A549 (cell line): Measurements from ENCODE around the gene HMCN1. TPM values are rescaled to one million over a fixed set of nuclear protein-coding genes. Genes with fewer than 3 reads are reported as not detected.
A peak's percentile ranks its signal among the peaks of the same experiment; 100 is the strongest.

ENCODE experiments used
- ATAC-seq, 2 experiments: fragments of 200-7000 bp in 1 of 2; fragments of >200 bp in 1 of 2; cut with Nextera tagmentation in 1 of 2; cut with Tn5 transposase in 1 of 2; 3 replicates each; pipeline versions ENCODE4 v1.8.0 to v1.9.1; 2018 to 2020; ENCODE audit warnings: mild to moderate bottlenecking in 1 of 2, moderate library complexity in 1 of 2
- CTCF ChIA-PET: fragments of 300-600 bp; sonication (Branson Sonifier 250); formaldehyde crosslinking; extraction: SDS; loops from one replicate; lab custom pipeline; 2021; ENCODE audit warnings: antibody characterized with exemption, inconsistent platforms; lab: Yijun Ruan, JAX
- POLR2A ChIA-PET: fragments of 350-600 bp; formaldehyde crosslinking; extraction: SDS; loops from one replicate; lab custom pipeline; 2021; ENCODE audit warnings: antibody characterized with exemption, inconsistent platforms; lab: Yijun Ruan, JAX
- DNase-seq, 2 experiments: peaks; one replicate each; pipeline versions ENCODE4 v3.0.0 to v3.0.0-alpha.2; 2011 to 2016; ENCODE audit warnings: low read depth in 1 of 2, low spot score in 1 of 2
- FAIRE-seq: peaks from 2 replicates; lab custom pipeline; 2011; peaks lifted over from hg19 to GRCh38; lab: Jason Lieb, UNC
- H3K27ac ChIP-seq, 2 experiments: fragments of >200 bp; sonication (Bioruptor Twin); formaldehyde crosslinking; 3 replicates each; pipeline ENCODE4 v1.5.1; 2016 to 2017
- H3K4me1 ChIP-seq: fragments of >200 bp; sonication (Bioruptor Twin); formaldehyde crosslinking; 3 replicates; pipeline ENCODE4 v1.6.1; 2016
- H3K4me2 ChIP-seq: fragments of >200 bp; sonication (Bioruptor Twin); formaldehyde crosslinking; 3 replicates; pipeline ENCODE4 v1.6.1; 2016
- H3K4me3 ChIP-seq: fragments of >200 bp; sonication (Bioruptor Twin); formaldehyde crosslinking; 3 replicates; pipeline ENCODE4 v1.5.1; 2016
- H3K9me3 ChIP-seq: fragments of >200 bp; sonication (Bioruptor Twin); formaldehyde crosslinking; 3 replicates; pipeline ENCODE4 v1.6.1; 2016
- ATOH8 ChIP-seq: fragments of 250-450 bp; sonication (Bioruptor Pico); IDR thresholded peaks from 2 replicates; pipeline ENCODE4 v1.5.0; 2020; ENCODE audit warnings: low read depth, mild to moderate bottlenecking, moderate library complexity
- BCL3 ChIP-seq: fragments of >200 bp; sonication (Bioruptor Twin); formaldehyde crosslinking; IDR thresholded peaks from 3 replicates; pipeline ENCODE4 v1.6.1; 2016
- CBX2 ChIP-seq: fragments of 200-600 bp; sonication (generic); IDR thresholded peaks from 2 replicates; pipeline ENCODE4 v1.6.1; 2016; ENCODE audit warnings: low read depth, mild to moderate bottlenecking, borderline replicate concordance
- CBX8 ChIP-seq: fragments of 200-600 bp; sonication (generic); IDR thresholded peaks from 2 replicates; pipeline ENCODE4 v1.6.1; 2016
- CEBPB ChIP-seq, 2 experiments: fragments of >200 bp in 1 of 2; sonication (Bioruptor Twin) in 1 of 2; formaldehyde crosslinking in 1 of 2; IDR thresholded peaks; 2 replicates each; pipeline ENCODE4 v1.6.1; 2012 to 2016
- CHD2 ChIP-seq: fragments of 150-350 bp; IDR thresholded peaks from 2 replicates; pipeline ENCODE4 v1.6.1; 2014; ENCODE audit warnings: low read length; ENCODE audit not compliant: partially characterized antibody
- CTCF ChIP-seq: fragments of >200 bp; sonication (Bioruptor Twin); formaldehyde crosslinking; IDR thresholded peaks from 3 replicates; pipeline ENCODE4 v1.5.1; 2016
- EP300 ChIP-seq, 2 experiments: fragments of >200 bp; sonication (Bioruptor Twin); formaldehyde crosslinking; IDR thresholded peaks; 2 replicates in 1 of 2; 3 replicates in 1 of 2; pipeline ENCODE4 v1.6.1; 2016 to 2017
- ESRRA ChIP-seq: fragments of 150-350 bp; IDR thresholded peaks from 2 replicates; pipeline ENCODE4 v1.6.1; 2014; ENCODE audit warnings: mild to moderate bottlenecking, low read length, borderline replicate concordance
- HOXB5 ChIP-seq: fragments of 250-450 bp; sonication (Bioruptor Pico); IDR thresholded peaks from 2 replicates; pipeline ENCODE4 v1.5.0; 2020; ENCODE audit warnings: mild to moderate bottlenecking, moderate library complexity
- JUN ChIP-seq, 2 experiments: fragments of >200 bp; sonication (Bioruptor Twin); formaldehyde crosslinking; IDR thresholded peaks; 2 replicates in 1 of 2; 3 replicates in 1 of 2; pipeline ENCODE4 v1.6.1; 2016 to 2017
- KDM1A ChIP-seq: fragments of 200-600 bp; sonication (generic); IDR thresholded peaks from 2 replicates; pipeline ENCODE4 v1.6.1; 2016; ENCODE audit warnings: low read depth, mild to moderate bottlenecking
- NFE2L2 ChIP-seq: fragments of 150-350 bp; conservative IDR thresholded peaks from 2 replicates; pipeline ENCODE4 v1.6.1; 2014; ENCODE audit warnings: low read length
- NR3C1 ChIP-seq: fragments of >200 bp; sonication (Bioruptor Twin); formaldehyde crosslinking; IDR thresholded peaks from 3 replicates; pipeline ENCODE4 v1.6.1; 2017
- PHF8 ChIP-seq: fragments of 200-600 bp; sonication (generic); IDR thresholded peaks from 2 replicates; pipeline ENCODE4 v1.6.1; 2016; ENCODE audit warnings: low read depth, mild to moderate bottlenecking, antibody characterized with exemption, moderate library complexity, borderline replicate concordance
- POLR2AphosphoS2 ChIP-seq: conservative IDR thresholded peaks from 2 replicates; pipeline ENCODE4 v1.6.1; 2012; ENCODE audit warnings: low read length, improper control_type of control experiment, inconsistent platforms
- RAD21 ChIP-seq, 2 experiments: fragments of >200 bp in 1 of 2; sonication (Bioruptor Twin) in 1 of 2; formaldehyde crosslinking in 1 of 2; IDR thresholded peaks in 1 of 2; conservative IDR thresholded peaks in 1 of 2; 2 replicates in 1 of 2; 3 replicates in 1 of 2; pipeline ENCODE4 v1.6.1; 2012 to 2018; ENCODE audit warnings: inconsistent platforms in 1 of 2
- REST ChIP-seq: fragments of 200-600 bp; sonication (generic); IDR thresholded peaks from 2 replicates; pipeline ENCODE4 v1.6.1; 2016; ENCODE audit warnings: antibody characterized with exemption, mild to moderate bottlenecking, moderate library complexity
- SMC3 ChIP-seq: fragments of >200 bp; sonication (Bioruptor Twin); formaldehyde crosslinking; IDR thresholded peaks from 3 replicates; pipeline ENCODE4 v1.6.1; 2018; ENCODE audit warnings: inconsistent platforms
- SREBF2 ChIP-seq: fragments of 450-650 bp; IDR thresholded peaks from 2 replicates; pipeline ENCODE4 v1.6.1; 2014; ENCODE audit warnings: mild to moderate bottlenecking, moderate library complexity
- TFCP2L1 ChIP-seq: fragments of 250-450 bp; sonication (Bioruptor Pico); IDR thresholded peaks from 2 replicates; pipeline ENCODE4 v1.5.0; 2021; ENCODE audit warnings: mild to moderate bottlenecking
- ZC3H11A ChIP-seq: fragments of 450-650 bp; IDR thresholded peaks from 2 replicates; pipeline ENCODE4 v1.6.1; 2014; ENCODE audit warnings: antibody characterized with exemption, mild to moderate bottlenecking
- WGBS: methylation state at CpG from one replicate; pipeline ENCODE4 v1.1.6; 2017; ENCODE audit errors: missing lambda C conversion rate; 5-methylcytosine and 5-hydroxymethylcytosine counted together
- polyA plus RNA-seq, 4 experiments: library from polyadenylated mRNA; depleted of rRNA in 3 of 4; stranded (reverse); fragments of >200 nt; fragmentation: RNase III in 1 of 4; extraction: RNeasy Plus Mini Kit Qiagen cat#74134 plus additional on column Dnase treatment in 1 of 4; gene quantifications; 2 replicates in 3 of 4; 3 replicates in 1 of 4; pipeline ENCODE4 v1.2.3, GENCODE V29; 2011 to 2017

The HMCN1 gene
- polyA plus RNA-seq, 2 of the 4 experiments (the other 2 are of a cell fraction) = 0.03 to 0.06 TPM

GRCh38 chr1:185991266-185991665 lies 257.1 kb downstream of the HMCN1 start:
- H3K4me2 ChIP-seq = no peak overlapping the region
- no peaks in the 10 kb centered on the region for H3K4me1 ChIP-seq
- POLR2A ChIA-PET = no interaction called here
- ATAC-seq (no peak), DNase-seq (no peak)
- 39% methylated on average over 2 of the region's 2 CpGs for WGBS
- no peak overlapping the region for H3K27ac ChIP-seq
- no peak for TF ChIP-seq HOXB5 (CRISPR knock-in tag)
- no peak for TF ChIP-seq NR3C1
- no peak for TF ChIP-seq TFCP2L1
- TF ChIP-seq CEBPB (IDR thresholded peaks at IDR 0.05) = no peak
- TF ChIP-seq PHF8 = no peak
- no peak for TF ChIP-seq ESRRA
- TF ChIP-seq, all 56 proteins: peak for 0
- no peak overlapping the region for H3K4me3 ChIP-seq
- CTCF ChIA-PET = interaction anchor here (0.8 kb wide), 1 partner anchor 272 kb away, joined by 3 read pairs; no protein-coding TSS in a partner anchor
- peak; percentile 67 for FAIRE-seq
- no peaks in the 10 kb centered on the region for H3K9me3 ChIP-seq

- TF ChIP-seq REST = no peak
- no peak for TF ChIP-seq ESRRA
- TF ChIP-seq, all 56 proteins: peak for 0
- POLR2A ChIA-PET = no interaction called here
- CTCF ChIA-PET = interaction anchor here (1.8 kb wide), 1 partner anchor 26 kb away, joined by 3 read pairs; no protein-coding TSS in a partner anchor
- H3K4me1 ChIP-seq = no peaks in the 10 kb centered on the region
- no peaks in the 10 kb centered on the region for H3K9me3 ChIP-seq
- no peak for DNase-seq
- H3K4me3 ChIP-seq = no peak overlapping the region
- no peak for ATAC-seq
- no peak overlapping the region for H3K27ac ChIP-seq
- no peak for FAIRE-seq
- 32% methylated on average over 2 of the region's 2 CpGs for WGBS
- no peak overlapping the region for H3K4me2 ChIP-seq
Measured at GRCh38 chr1:185996211-185996610, 262.0 kb downstream of the HMCN1 start.

GRCh38 chr1:185998391-185998790 lies 264.2 kb downstream of the HMCN1 start:
- POLR2A ChIA-PET = no interaction called here
- WGBS = 13% methylated on average over 2 of the region's 2 CpGs
- H3K27ac ChIP-seq = no peak overlapping the region
- no peak for FAIRE-seq
- H3K4me3 ChIP-seq = no peak overlapping the region
- H3K9me3 ChIP-seq = no peaks in the 10 kb centered on the region
- DNase-seq = peak in 1 of 2 experiments; percentile 22
- ATAC-seq = no peak
- CTCF ChIA-PET = no interaction called here
- H3K4me1 ChIP-seq = no peaks in the 10 kb centered on the region
- H3K4me2 ChIP-seq = no peak overlapping the region
- no peak for TF ChIP-seq REST
- no peak for TF ChIP-seq JUN (IDR thresholded peaks at IDR 0.05)
- TF ChIP-seq RAD21 (conservative IDR thresholded peaks at IDR 0.05 in 1 of 2, IDR thresholded peaks at IDR 0.05 in 1 of 2) = no peak
- no peak for TF ChIP-seq NR3C1
- no peak for TF ChIP-seq NFE2L2
- no peak for TF ChIP-seq CBX2
- TF ChIP-seq CTCF = no peak
- no peak for TF ChIP-seq ATOH8 (CRISPR knock-in tag)
- no peak for TF ChIP-seq EP300 (IDR thresholded peaks at IDR 0.05)
- no peak for TF ChIP-seq SREBF2
- TF ChIP-seq CBX8 = no peak
- TF ChIP-seq POLR2AphosphoS2 = no peak
- no peak for TF ChIP-seq ZC3H11A
- no peak for TF ChIP-seq SMC3
- TF ChIP-seq CHD2 = no peak
- TF ChIP-seq KDM1A = no peak
- TF ChIP-seq BCL3 = no peak
